ENCODE data around the gene GIGYF1. TPM values are rescaled to one million over a fixed set of nuclear protein-coding genes. Genes with fewer than 3 reads are reported as not detected.

Gene GIGYF1
- total RNA-seq, 1 experiment from 2014 or later = 27.3 TPM

- DNase-seq (ENCODE audit: low read depth) = no peak
These were observed 64.0 kb downstream of the GIGYF1 start for GRCh38 chr7:100630066-100630465.

Other genes with a start within 250 kb of the GIGYF1 start
- 1.6 TPM in 1 of 2 replicates, not detected in the other for gene SPACDR, start 230.0 kb downstream of the GIGYF1 start, total RNA-seq (2014; rRNA removed; shearing (Covaris generic))
- gene TSC22D4, start 215.0 kb downstream of the GIGYF1 start, total RNA-seq (2014; rRNA removed; shearing (Covaris generic)) = 36.6 and 47.4 TPM in 2 replicates
- gene NYAP1, start 210.3 kb downstream of the GIGYF1 start, total RNA-seq (2014; rRNA removed; shearing (Covaris generic)) = 0.06 TPM in 1 of 2 replicates, not detected in the other
- gene AGFG2, start 155.0 kb downstream of the GIGYF1 start, total RNA-seq (2014; rRNA removed; shearing (Covaris generic)) = 16.9 and 19.1 TPM in 2 replicates
- gene SAP25, start 120.3 kb downstream of the GIGYF1 start, total RNA-seq (2014; rRNA removed; shearing (Covaris generic)) = 0.80 and 5.3 TPM in 2 replicates
- gene LRCH4, start 108.1 kb downstream of the GIGYF1 start, total RNA-seq (2014; rRNA removed; shearing (Covaris generic)) = 32.2 and 41.0 TPM in 2 replicates
- gene FBXO24, start 107.9 kb downstream of the GIGYF1 start, total RNA-seq (2014; rRNA removed; shearing (Covaris generic)) = 0.17 TPM in 1 of 2 replicates, not detected in the other
- gene PCOLCE, start 91.9 kb downstream of the GIGYF1 start, total RNA-seq (2014; rRNA removed; shearing (Covaris generic)) = 21.3 and 32.9 TPM in 2 replicates
- 9.7 and 11.3 TPM in 2 replicates for gene MOSPD3, start 81.7 kb downstream of the GIGYF1 start, total RNA-seq (2014; rRNA removed; shearing (Covaris generic))
- 2.4 and 4.6 TPM in 2 replicates for gene TFR2, start 52.7 kb downstream of the GIGYF1 start, total RNA-seq (2014; rRNA removed; shearing (Covaris generic))
- not detected in 2 replicates for gene ACTL6B, start 37.8 kb downstream of the GIGYF1 start, total RNA-seq (2014; rRNA removed; shearing (Covaris generic))
- 58.9 and 77.1 TPM in 2 replicates for gene GNB2, start 20.5 kb downstream of the GIGYF1 start, total RNA-seq (2014; rRNA removed; shearing (Covaris generic))
- gene POP7, start 11.9 kb upstream of the GIGYF1 start, total RNA-seq (2014; rRNA removed; shearing (Covaris generic)) = 146 and 197 TPM in 2 replicates
- gene EPO, start 26.2 kb upstream of the GIGYF1 start, total RNA-seq (2014; rRNA removed; shearing (Covaris generic)) = not detected in 2 replicates
- gene ZAN, start 39.3 kb upstream of the GIGYF1 start, total RNA-seq (2014; rRNA removed; shearing (Covaris generic)) = not detected in 2 replicates
- 57.5 and 62.5 TPM in 2 replicates for gene EPHB4, start 133.3 kb upstream of the GIGYF1 start, total RNA-seq (2014; rRNA removed; shearing (Covaris generic))
- 14.1 and 18.1 TPM in 2 replicates for gene SLC12A9, start 158.5 kb upstream of the GIGYF1 start, total RNA-seq (2014; rRNA removed; shearing (Covaris generic))
- gene TRIP6, start 173.1 kb upstream of the GIGYF1 start, total RNA-seq (2014; rRNA removed; shearing (Covaris generic)) = 203 and 238 TPM in 2 replicates
- 93.0 and 116 TPM in 2 replicates for gene SRRT, start 180.9 kb upstream of the GIGYF1 start, total RNA-seq (2014; rRNA removed; shearing (Covaris generic))
- 4.8 and 6.1 TPM in 2 replicates for gene UFSP1, start 195.5 kb upstream of the GIGYF1 start, total RNA-seq (2014; rRNA removed; shearing (Covaris generic))
- gene ACHE, start 201.6 kb upstream of the GIGYF1 start, total RNA-seq (2014; rRNA removed; shearing (Covaris generic)) = 0.46 TPM in 1 of 2 replicates, not detected in the other

Data from Daoy (cell line).